GM12892 (cell line): ENCODE data around the gene CENPP.

ENCODE experiments used
- DNase-seq: peaks from one replicate; pipeline ENCODE4 v3.0.0; 2011; ENCODE audit not compliant: insufficient read length
- FAIRE-seq: peaks from 2 replicates; lab custom pipeline; 2011; peaks lifted over from hg19 to GRCh38; lab: Jason Lieb, UNC
- POLR2A ChIP-seq: IDR thresholded peaks from 2 replicates; pipeline ENCODE4 v1.6.1; 2011; ENCODE audit warnings: low read depth, low read length, control low read depth
- POLR2AphosphoS5 ChIP-seq: IDR thresholded peaks from 2 replicates; pipeline ENCODE4 v1.6.1; 2011; ENCODE audit warnings: low read depth, low read length, control low read depth
- TAF1 ChIP-seq: IDR thresholded peaks from 2 replicates; pipeline ENCODE4 v1.6.1; 2011; ENCODE audit warnings: low read depth, mild to moderate bottlenecking, control low read depth, low read length, borderline replicate concordance

CENPP gene

GRCh38 chr9:92294297-92294676 is 31.5 kb upstream of the CENPP start:
- FAIRE-seq: no peak
- no peak for TF ChIP-seq POLR2AphosphoS5
- TF ChIP-seq POLR2A: no peak
- no peak for TF ChIP-seq TAF1
- no peak for DNase-seq

GRCh38 chr9:92295240-92295790 is 30.4 kb upstream of the CENPP start:
- DNase-seq (no peak), FAIRE-seq (no peak)
- TF ChIP-seq POLR2AphosphoS5: no peak
- TF ChIP-seq TAF1: no peak
- TF ChIP-seq POLR2A: no peak

- FAIRE-seq (no peak), DNase-seq (no peak)
- TF ChIP-seq POLR2A: no peak
- no peak for TF ChIP-seq TAF1
- peak; percentile 50 for TF ChIP-seq POLR2AphosphoS5
These were observed 29.9 kb upstream of the CENPP start for GRCh38 chr9:92295827-92296258.

GRCh38 chr9:92297611-92298010 is 28.1 kb upstream of the CENPP start:
- FAIRE-seq (no peak), DNase-seq (no peak)
- no peak for TF ChIP-seq TAF1
- TF ChIP-seq POLR2A: no peak
- no peak for TF ChIP-seq POLR2AphosphoS5

- no peak for TF ChIP-seq POLR2A
- TF ChIP-seq POLR2AphosphoS5: no peak
- no peak for TF ChIP-seq TAF1
- no peak for DNase-seq
- FAIRE-seq: no peak
These were observed 27.7 kb upstream of the CENPP start for GRCh38 chr9:92298036-92298435.

- TF ChIP-seq TAF1 (no peak), POLR2A (no peak), POLR2AphosphoS5 (no peak)
- DNase-seq: no peak
- peak; percentile 64 for FAIRE-seq
These were observed 26.6 kb upstream of the CENPP start for GRCh38 chr9:92299116-92299515.

GRCh38 chr9:92300936-92301335 is 24.8 kb upstream of the CENPP start:
- FAIRE-seq (peak; percentile 17), DNase-seq (no peak)
- no peak for TF ChIP-seq POLR2A
- TF ChIP-seq TAF1: no peak
- no peak for TF ChIP-seq POLR2AphosphoS5

GRCh38 chr9:92308893-92309292 is 16.9 kb upstream of the CENPP start:
- TF ChIP-seq POLR2A: no peak
- TF ChIP-seq TAF1: no peak
- TF ChIP-seq POLR2AphosphoS5: no peak
- DNase-seq (no peak), FAIRE-seq (no peak)

GRCh38 chr9:92310562-92310961 is 15.2 kb upstream of the CENPP start:
- no peak for TF ChIP-seq POLR2A
- no peak for TF ChIP-seq POLR2AphosphoS5
- TF ChIP-seq TAF1: no peak
- FAIRE-seq (no peak), DNase-seq (no peak)

- TF ChIP-seq POLR2AphosphoS5 (no peak), POLR2A (no peak), TAF1 (no peak)
- DNase-seq: no peak
- no peak for FAIRE-seq
These were observed 12.7 kb upstream of the CENPP start for GRCh38 chr9:92312887-92313623.

- DNase-seq (no peak), FAIRE-seq (no peak)
- TF ChIP-seq POLR2A: no peak
- no peak for TF ChIP-seq POLR2AphosphoS5
- TF ChIP-seq TAF1: no peak
These were observed 12.1 kb upstream of the CENPP start for GRCh38 chr9:92313624-92314012.

- no peak for FAIRE-seq
- no peak for DNase-seq
- TF ChIP-seq POLR2AphosphoS5 (no peak), POLR2A (no peak)
These were observed 10.3 kb upstream of the CENPP start for GRCh38 chr9:92315456-92315855.

GRCh38 chr9:92324431-92324830 is 1.3 kb upstream of the CENPP start:
- FAIRE-seq: no peak
- DNase-seq: no peak

More at GRCh38 chr9:92324431-92324830, 1.3 kb upstream of the CENPP start:
- TF ChIP-seq POLR2AphosphoS5 (no peak), POLR2A (no peak), TAF1 (no peak)
